HG02852 (cell line): ENCODE data around the gene MRS2.

Source experiments
- ATAC-seq: cut with Tn5 transposase; IDR thresholded peaks from one replicate; pipeline ENCODE4 v1.9.1; 2021; ENCODE audit warnings: mild to moderate bottlenecking, moderate library complexity; ENCODE audit not compliant: unreplicated experiment

The MRS2 gene

DNA sequence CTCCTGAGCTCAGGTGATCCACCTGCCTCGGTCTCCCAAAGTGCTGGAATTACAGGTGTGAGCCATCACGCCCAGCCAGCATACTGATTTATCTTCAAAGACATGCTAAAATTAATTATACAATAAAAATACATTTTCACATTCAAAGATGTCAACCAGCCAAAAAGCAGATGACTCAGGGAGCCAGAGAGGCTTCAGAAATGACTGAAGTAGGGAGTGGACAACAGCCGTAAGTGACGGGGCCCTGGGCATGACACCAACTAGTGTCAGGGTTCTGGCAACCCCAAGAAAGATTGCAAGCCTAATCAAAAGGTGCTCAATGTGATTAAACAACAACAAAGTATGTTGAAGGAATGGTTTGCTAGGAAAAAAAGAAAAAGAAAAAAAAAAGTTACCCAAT, 58.2 kb downstream of the MRS2 start:
- no peak for ATAC-seq

DNA sequence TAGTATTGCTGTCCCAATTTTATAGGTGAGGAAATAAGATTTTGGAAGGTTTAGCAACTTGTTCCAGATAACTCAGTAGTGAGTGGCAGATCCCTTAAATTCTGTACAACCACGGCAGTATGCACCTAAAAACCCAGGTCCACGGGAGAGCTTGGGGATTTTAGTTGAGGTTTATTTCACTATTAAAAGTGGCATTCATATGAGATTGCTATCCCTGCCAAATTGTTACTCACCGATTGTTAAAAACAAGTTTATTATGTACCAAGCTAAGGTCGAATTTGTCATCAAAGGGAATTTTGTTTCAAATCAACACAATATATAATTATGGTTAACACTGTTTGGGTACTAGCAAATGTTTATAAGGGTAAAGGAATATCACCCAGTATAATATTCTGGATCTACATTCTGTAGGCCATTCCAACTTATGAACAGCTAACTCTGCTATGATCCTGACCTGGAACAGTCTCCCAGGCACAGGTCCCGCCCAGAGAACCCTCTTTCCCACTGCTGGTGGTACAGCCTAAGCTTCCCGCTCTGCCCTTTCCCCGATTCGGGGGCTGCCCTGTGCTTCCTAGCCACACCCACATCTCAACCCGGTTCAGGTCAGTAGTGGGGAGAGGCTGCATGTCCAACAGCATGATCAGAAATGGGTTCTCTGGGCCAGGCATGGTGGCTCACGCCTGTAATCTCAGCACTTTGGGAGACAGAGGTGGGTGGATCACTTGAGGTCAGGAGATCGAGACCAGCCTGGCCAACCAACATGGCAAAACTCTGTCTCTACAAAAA, 61.7 kb downstream of the MRS2 start:
- no peak for ATAC-seq

DNA sequence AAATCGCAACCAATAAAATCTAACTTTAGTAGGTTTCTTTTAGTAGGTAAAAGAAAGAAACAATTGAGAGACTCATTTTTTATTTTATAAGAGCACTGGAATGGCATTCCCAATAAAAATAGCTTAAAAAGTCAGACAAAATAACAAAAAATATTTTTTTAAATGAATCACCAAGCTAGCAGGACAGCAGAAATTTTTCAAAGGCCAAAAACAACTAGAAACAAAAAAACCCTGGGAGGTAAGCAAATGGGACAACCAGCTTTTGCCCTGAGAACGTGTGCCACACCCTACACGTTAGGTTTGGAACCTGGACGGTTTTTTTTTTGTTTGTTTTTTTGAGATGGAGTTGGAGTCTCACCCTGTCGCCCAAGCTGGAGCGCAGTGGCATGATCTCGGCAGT, 67.1 kb downstream of the MRS2 start:
- no peak for ATAC-seq

DNA sequence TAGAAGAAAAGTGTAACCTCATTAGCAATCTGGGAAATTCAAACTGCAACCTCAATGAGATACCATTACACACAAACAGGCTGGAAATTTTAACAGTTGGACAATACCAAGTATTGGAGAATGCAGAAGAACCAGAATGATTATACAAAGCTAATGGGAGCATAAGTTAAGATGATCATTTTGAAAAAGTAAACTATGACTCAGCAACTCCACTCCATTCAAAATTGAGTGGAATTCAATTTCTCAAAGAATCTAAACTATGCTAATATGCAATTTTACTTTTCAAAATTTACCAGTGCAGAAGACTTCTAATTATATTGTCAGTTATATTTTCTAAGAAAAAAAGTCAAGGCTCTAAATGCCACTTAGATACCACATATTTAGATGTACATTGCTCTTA, 69.4 kb downstream of the MRS2 start:
- ATAC-seq = no peak
